GM12891 (cell line): ENCODE results near the gene HOXC12.

Experiments
- POLR2AphosphoS5 ChIP-seq: IDR thresholded peaks from 2 replicates; pipeline ENCODE4 v1.6.1; 2011; ENCODE audit warnings: low read depth, low read length, control low read depth
- TAF1 ChIP-seq: IDR thresholded peaks from 2 replicates; pipeline ENCODE4 v1.6.1; 2011; ENCODE audit warnings: low read depth, low read length, control low read depth

GRCh38 chr12:53975064-53975471 is 20.4 kb downstream of the HOXC12 start:
- no peak for TF ChIP-seq POLR2AphosphoS5
- no peak for TF ChIP-seq TAF1
